ENCODE measurements around the gene CAMKK2. TPM values are rescaled to one million over a fixed set of nuclear protein-coding genes. Genes with fewer than 3 reads are reported as not detected.

The CAMKK2 gene
- polyA plus RNA-seq, 1 of the 3 experiments (the other 2 are of a cell fraction) = 23.6 TPM

GRCh38 chr12:121295116-121295745, 1.3 kb downstream of the CAMKK2 start:
- Histone ChIP-seq H3K27me3 (ENCODE audit: insufficient read depth) (no peaks in the 10 kb centered on the region), H3F3A (replicated peaks; ENCODE audit: insufficient read depth) (peaks cover 11% of the 10 kb centered on the region), H3K9ac (peak overlapping the region; percentile 85; the same call in 1 of the 2 replicates), H2AFZ (ENCODE audit: low read depth) (no peak overlapping the region), H3K4me1 (ENCODE audit: control insufficient read depth in 1 of 2, insufficient read depth in 2 of 2, low read depth in 1 of 2, low read length in 1 of 2) (peaks cover 3 to 8% of the 10 kb centered on the region in 2 experiments; a peak in 2 of 4 replicates), H3K9me3 (no peaks in the 10 kb centered on the region), H3K36me3 (replicated peaks in 1 of 2; ENCODE audit: control insufficient read depth in 1 of 2, insufficient read depth in 2 of 2, low read length in 1 of 2) (peaks cover 0 to 11% of the 10 kb centered on the region in 2 experiments), H3K27ac (ENCODE audit: low read depth in 2 of 2, low read length in 1 of 2) (no peak overlapping the region), H3K9me2 (no peaks in the 10 kb centered on the region), H4K20me1 (ENCODE audit: insufficient read depth) (0 out of 2 replicates have a peak, but pooled peaks cover 3% of the 10 kb centered on the region), H3K4me3 (ENCODE audit: low read depth in 2 of 2, low read length in 1 of 2) (peak overlapping the region; percentile 76 to 90), H3K79me2 (ENCODE audit: insufficient read depth) (peaks cover 34% of the 10 kb centered on the region), H3K4me2 (peak overlapping the region; percentile 96)
- TF ChIP-seq, protein P1, sequence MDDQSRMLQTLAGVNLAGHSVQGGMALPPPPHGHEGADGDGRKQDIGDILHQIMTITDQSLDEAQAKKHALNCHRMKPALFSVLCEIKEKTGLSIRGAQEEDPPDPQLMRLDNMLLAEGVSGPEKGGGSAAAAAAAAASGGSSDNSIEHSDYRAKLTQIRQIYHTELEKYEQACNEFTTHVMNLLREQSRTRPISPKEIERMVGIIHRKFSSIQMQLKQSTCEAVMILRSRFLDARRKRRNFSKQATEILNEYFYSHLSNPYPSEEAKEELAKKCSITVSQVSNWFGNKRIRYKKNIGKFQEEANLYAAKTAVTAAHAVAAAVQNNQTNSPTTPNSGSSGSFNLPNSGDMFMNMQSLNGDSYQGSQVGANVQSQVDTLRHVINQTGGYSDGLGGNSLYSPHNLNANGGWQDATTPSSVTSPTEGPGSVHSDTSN (IDR thresholded peaks at IDR 0.05) = no peak
- TF ChIP-seq RFX5 (IDR thresholded peaks at IDR 0.05; ENCODE audit: low read length) (no peak), MAX (IDR thresholded peaks at IDR 0.05; ENCODE audit: low read depth) (no peak), POLR2AphosphoS5 (IDR thresholded peaks at IDR 0.05; ENCODE audit: low read depth, low read length) (no peak), RAD21 (IDR thresholded peaks at IDR 0.05; ENCODE audit: low read length) (no peak), TCF12 (IDR thresholded peaks at IDR 0.05) (no peak), EZH2phosphoT487 (IDR thresholded peaks at IDR 0.05; ENCODE audit: borderline replicate concordance, low read depth) (no peak), FOXJ3 (CRISPR knock-in tag; IDR thresholded peaks at IDR 0.05) (no peak), JUND (IDR thresholded peaks at IDR 0.05) (no peak), MEF2A (IDR thresholded peaks at IDR 0.05; ENCODE audit: borderline replicate concordance, low read depth) (no peak), YY1 (IDR thresholded peaks at IDR 0.05; ENCODE audit: low read depth) (no peak), FOSL2 (IDR thresholded peaks at IDR 0.05; ENCODE audit: borderline replicate concordance, low read depth) (no peak), CHD2 (IDR thresholded peaks at IDR 0.05; ENCODE audit: low read length, partially characterized antibody) (no peak), MXI1 (IDR thresholded peaks at IDR 0.05; ENCODE audit: low read depth, low read length) (no peak), RCOR1 (IDR thresholded peaks at IDR 0.05; ENCODE audit: low read length) (no peak)
- TF ChIP-seq, protein P2, sequence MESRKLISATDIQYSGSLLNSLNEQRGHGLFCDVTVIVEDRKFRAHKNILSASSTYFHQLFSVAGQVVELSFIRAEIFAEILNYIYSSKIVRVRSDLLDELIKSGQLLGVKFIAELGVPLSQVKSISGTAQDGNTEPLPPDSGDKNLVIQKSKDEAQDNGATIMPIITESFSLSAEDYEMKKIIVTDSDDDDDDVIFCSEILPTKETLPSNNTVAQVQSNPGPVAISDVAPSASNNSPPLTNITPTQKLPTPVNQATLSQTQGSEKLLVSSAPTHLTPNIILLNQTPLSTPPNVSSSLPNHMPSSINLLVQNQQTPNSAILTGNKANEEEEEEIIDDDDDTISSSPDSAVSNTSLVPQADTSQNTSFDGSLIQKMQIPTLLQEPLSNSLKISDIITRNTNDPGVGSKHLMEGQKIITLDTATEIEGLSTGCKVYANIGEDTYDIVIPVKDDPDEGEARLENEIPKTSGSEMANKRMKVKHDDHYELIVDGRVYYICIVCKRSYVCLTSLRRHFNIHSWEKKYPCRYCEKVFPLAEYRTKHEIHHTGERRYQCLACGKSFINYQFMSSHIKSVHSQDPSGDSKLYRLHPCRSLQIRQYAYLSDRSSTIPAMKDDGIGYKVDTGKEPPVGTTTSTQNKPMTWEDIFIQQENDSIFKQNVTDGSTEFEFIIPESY (IDR thresholded peaks at IDR 0.05; ENCODE audit: borderline replicate concordance, low read depth) = no peak
- TF ChIP-seq, protein P3, sequence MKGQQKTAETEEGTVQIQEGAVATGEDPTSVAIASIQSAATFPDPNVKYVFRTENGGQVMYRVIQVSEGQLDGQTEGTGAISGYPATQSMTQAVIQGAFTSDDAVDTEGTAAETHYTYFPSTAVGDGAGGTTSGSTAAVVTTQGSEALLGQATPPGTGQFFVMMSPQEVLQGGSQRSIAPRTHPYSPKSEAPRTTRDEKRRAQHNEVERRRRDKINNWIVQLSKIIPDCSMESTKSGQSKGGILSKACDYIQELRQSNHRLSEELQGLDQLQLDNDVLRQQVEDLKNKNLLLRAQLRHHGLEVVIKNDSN (IDR thresholded peaks at IDR 0.05; ENCODE audit: borderline replicate concordance, low read depth) = no peak
- TF ChIP-seq, protein P4, sequence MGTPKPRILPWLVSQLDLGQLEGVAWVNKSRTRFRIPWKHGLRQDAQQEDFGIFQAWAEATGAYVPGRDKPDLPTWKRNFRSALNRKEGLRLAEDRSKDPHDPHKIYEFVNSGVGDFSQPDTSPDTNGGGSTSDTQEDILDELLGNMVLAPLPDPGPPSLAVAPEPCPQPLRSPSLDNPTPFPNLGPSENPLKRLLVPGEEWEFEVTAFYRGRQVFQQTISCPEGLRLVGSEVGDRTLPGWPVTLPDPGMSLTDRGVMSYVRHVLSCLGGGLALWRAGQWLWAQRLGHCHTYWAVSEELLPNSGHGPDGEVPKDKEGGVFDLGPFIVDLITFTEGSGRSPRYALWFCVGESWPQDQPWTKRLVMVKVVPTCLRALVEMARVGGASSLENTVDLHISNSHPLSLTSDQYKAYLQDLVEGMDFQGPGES (IDR thresholded peaks at IDR 0.05; ENCODE audit: low read depth, low read length) = no peak
- 64% methylated on average over 5 of the region's 7 CpGs for WGBS (ENCODE audit: low lambda C conversion rate)
- ChIA-PET POLR2A (interaction anchor here (1.1 kb wide), 1 partner anchor 16 kb away, joined by 3 read pairs; no protein-coding TSS in a partner anchor), CTCF (interaction anchor here (0.6 to 1.3 kb wide), 8 partner anchors 9 to 148 kb away, joined by 3 to 6 read pairs (median 3); no protein-coding TSS in a partner anchor)
- peak; percentile 65 for DNase-seq
